H1 (cell line): ENCODE measurements around the gene ATG4D. TPM values are rescaled to one million over a fixed set of nuclear protein-coding genes. Genes with fewer than 3 reads are reported as not detected.

Experiments
- ATF3 ChIP-seq: IDR thresholded peaks from 2 replicates; pipeline ENCODE4 v1.6.1; 2011; ENCODE audit warnings: low read depth, mild to moderate bottlenecking, low read length; ENCODE audit not compliant: insufficient read depth
- BCL11A ChIP-seq, 2 experiments: IDR thresholded peaks; one replicate each; pipeline ENCODE4 v1.6.1; 2011; ENCODE audit warnings: low read depth in 2 of 2, low read length in 2 of 2, mild to moderate bottlenecking in 2 of 2
- CBX5 ChIP-seq: fragments of 300-800, 300-1000 bp; sonication (generic); IDR thresholded peaks from 2 replicates; pipeline ENCODE4 v1.7.1; 2016; ENCODE audit warnings: antibody characterized with exemption, low read length, low read depth
- CTBP2 ChIP-seq: IDR thresholded peaks from 2 replicates; pipeline ENCODE4 v1.7.0; 2011; ENCODE audit warnings: borderline replicate concordance, mild to moderate bottlenecking, moderate library complexity, mixed read lengths, low read length; ENCODE audit not compliant: insufficient read depth, insufficient read length
- EZH2 ChIP-seq: fragments of 200-600 bp; sonication (generic); IDR thresholded peaks from 2 replicates; pipeline ENCODE4 v1.7.1; 2012; ENCODE audit warnings: low read depth, mild to moderate bottlenecking, moderate library complexity, low read length, inconsistent platforms; ENCODE audit not compliant: severe bottlenecking
- FOSL1 ChIP-seq: IDR thresholded peaks from 2 replicates; pipeline ENCODE4 v1.6.1; 2011; ENCODE audit warnings: mild to moderate bottlenecking, low read depth, low read length, moderate library complexity; ENCODE audit not compliant: insufficient read depth
- GABPA ChIP-seq: IDR thresholded peaks from 2 replicates; pipeline ENCODE4 v1.6.1; 2011; ENCODE audit warnings: mild to moderate bottlenecking, low read length, moderate library complexity, borderline replicate concordance; ENCODE audit not compliant: insufficient read depth
- GTF2F1 ChIP-seq: IDR thresholded peaks from 2 replicates; pipeline ENCODE4 v1.6.1; 2012; ENCODE audit warnings: low read depth, low read length, improper control_type of control experiment, borderline replicate concordance
- HDAC2 ChIP-seq, 2 experiments: fragments of 300-600 bp in 1 of 2; sonication (generic) in 1 of 2; IDR thresholded peaks; 2 replicates each; pipeline ENCODE4 v1.6.1; 2011 to 2012; ENCODE audit warnings: low read depth in 2 of 2, low read length in 2 of 2, mild to moderate bottlenecking in 2 of 2, moderate library complexity in 2 of 2, borderline replicate concordance in 1 of 2, inconsistent platforms in 1 of 2
- KDM1A ChIP-seq: fragments of 200-600, 300-600 bp; sonication (generic); IDR thresholded peaks from 2 replicates; pipeline ENCODE4 v1.7.1; 2016; ENCODE audit warnings: mild to moderate bottlenecking, low read length, borderline replicate concordance
- KDM4A ChIP-seq: IDR thresholded peaks from one replicate; pipeline ENCODE4 v1.7.1; 2012; ENCODE audit warnings: low read depth, mild to moderate bottlenecking, moderate library complexity, low read length, inconsistent platforms; ENCODE audit not compliant: severe bottlenecking
- MAFK ChIP-seq: IDR thresholded peaks from 2 replicates; pipeline ENCODE4 v1.6.1; 2012; ENCODE audit warnings: low read depth, mild to moderate bottlenecking, improper control_type of control experiment, low read length
- NANOG ChIP-seq: IDR thresholded peaks from 2 replicates; pipeline ENCODE4 v1.6.1; 2011; ENCODE audit warnings: low read length, low read depth, mild to moderate bottlenecking, inconsistent platforms; ENCODE audit not compliant: insufficient read depth, poor library complexity, severe bottlenecking
- RFX5 ChIP-seq: IDR thresholded peaks from 2 replicates; pipeline ENCODE4 v1.6.1; 2011; ENCODE audit warnings: low read depth, low read length, improper control_type of control experiment, borderline replicate concordance
- SAP30 ChIP-seq: fragments of 300-600 bp; sonication (generic); IDR thresholded peaks from 2 replicates; pipeline ENCODE4 v1.7.1; 2012; ENCODE audit warnings: low read length, moderate library complexity, mild to moderate bottlenecking, inconsistent platforms; ENCODE audit not compliant: insufficient read depth, insufficient replicate concordance
- SIRT6 ChIP-seq: IDR thresholded peaks from one replicate; pipeline ENCODE4 v1.7.1; 2012; ENCODE audit warnings: low read length, inconsistent platforms
- SP4 ChIP-seq: IDR thresholded peaks from 2 replicates; pipeline ENCODE4 v1.6.1; 2012; ENCODE audit warnings: low read length, inconsistent platforms
- TAF1 ChIP-seq: IDR thresholded peaks from 2 replicates; pipeline ENCODE4 v1.6.1; 2011; ENCODE audit warnings: mild to moderate bottlenecking, low read depth, low read length
- TCF12 ChIP-seq: IDR thresholded peaks from 2 replicates; pipeline ENCODE4 v1.6.1; 2011; ENCODE audit warnings: low read depth, mild to moderate bottlenecking, low read length
- USF2 ChIP-seq: IDR thresholded peaks from 2 replicates; pipeline ENCODE4 v1.6.1; 2011; ENCODE audit warnings: low read length, improper control_type of control experiment
- polyA plus RNA-seq, 7 experiments: library from polyadenylated mRNA; depleted of rRNA in 3 of 7; stranded (reverse) in 5 of 7; unstranded in 2 of 7; fragments of >200 nt in 5 of 7; fragments of 200-250 nt in 2 of 7; gene quantifications; 1 replicate in 5 of 7; 2 replicates in 1 of 7; 4 replicates in 1 of 7; pipeline versions ENCODE4 v1.2.1 to v1.2.3, GENCODE V29; 2011 to 2013; ENCODE audit warnings: missing spikeins in 2 of 7, mixed read lengths in 2 of 7
- total RNA-seq: library from RNA; stranded (reverse); fragmentation: NEBNext Ultra II Directional; extraction: Animal tissue kit (Norgen Biotek cat#: 25700); gene quantifications from 2 replicates; pipeline ENCODE4 v1.2.1, GENCODE V29; 2021

Gene ATG4D
- total and polyA plus RNA-seq, 2 of the 8 experiments (the other 6 are each of a cell fraction or from before 2014, with no cell fraction given) = 39.6 to 43.7 TPM

GRCh38 chr19:10565567-10566407 is 22.1 kb downstream of the ATG4D start, which contains the start of gene KRI1 (continued):
- TF ChIP-seq TAF1 (peak; percentile 40), USF2 (no peak; the same call in 1 of the 2 replicates), MAFK (no peak), CTBP2 (no peak), GABPA (no peak), RFX5 (no peak), ATF3 (no peak), NANOG (no peak), SAP30 (no peak), KDM1A (no peak), EZH2 (no peak), HDAC2 (IDR thresholded peaks at IDR 0.05; ENCODE audit: borderline replicate concordance in 1 of 2, low read depth in 2 of 2, low read length in 2 of 2) (no peak; a peak in 1 of 4 replicates), GTF2F1 (peak; percentile 8; the same call in 1 of the 2 replicates), KDM4A (peak; percentile 78), CBX5 (no peak), SP4 (peak; percentile 58; the same call in 1 of the 2 replicates), BCL11A (IDR thresholded peaks at IDR 0.05; ENCODE audit: low read depth in 2 of 2, low read length in 2 of 2) (no peak), SIRT6 (no peak), TCF12 (0 out of 2 replicates have a peak, but pooled peaks have one; percentile 45), FOSL1 (0 out of 2 replicates have a peak, but pooled peaks have one; percentile 55)
